ENCODE measurements around the gene RELN. TPM values are rescaled to one million over a fixed set of nuclear protein-coding genes. Genes with fewer than 3 reads are reported as not detected.

RELN gene

Small RNA genes within 50 kb of the gene (small RNA-seq; reads per million reads assigned to genes)
- not detected for gene RF00019 (ENCODE audit: low read depth)

Data from mesenchymal stem cell (in vitro differentiated cells and primary cell).